H9 (cell line): Measurements from ENCODE around the gene SLC1A7. TPM values are rescaled to one million over a fixed set of nuclear protein-coding genes. Genes with fewer than 3 reads are reported as not detected.

Experiments used
- DNase-seq: peaks from one replicate; pipeline ENCODE4 v3.0.0-alpha.2; 2017
- H2AFZ ChIP-seq: one replicate; pipeline ENCODE4 v1.6.1; 2013; ENCODE audit warnings: mild to moderate bottlenecking, low read length, control low read depth, moderate library complexity
- H2AK5ac ChIP-seq: 2 replicates; pipeline ENCODE4 v1.6.1; 2013; ENCODE audit warnings: low read length, control low read depth, mixed read lengths; ENCODE audit not compliant: insufficient read length
- H2BK120ac ChIP-seq: one replicate; pipeline ENCODE4 v1.6.1; 2013; ENCODE audit warnings: low read depth, mild to moderate bottlenecking, low read length, control low read depth, inconsistent platforms; ENCODE audit not compliant: poor library complexity, severe bottlenecking
- H2BK12ac ChIP-seq: 2 replicates; pipeline ENCODE4 v1.6.1; 2013; ENCODE audit warnings: low read length, control low read depth, mixed read lengths, low read depth; ENCODE audit not compliant: insufficient read length
- H2BK15ac ChIP-seq: 2 replicates; pipeline ENCODE4 v1.6.1; 2013; ENCODE audit warnings: low read depth, low read length, control low read depth
- H2BK20ac ChIP-seq: one replicate; pipeline ENCODE4 v1.6.1; 2013; ENCODE audit warnings: low read depth, mild to moderate bottlenecking, low read length, control low read depth, inconsistent platforms; ENCODE audit not compliant: poor library complexity, severe bottlenecking
- H2BK5ac ChIP-seq: 2 replicates; pipeline ENCODE4 v1.6.1; 2013; ENCODE audit warnings: low read length, control low read depth, mixed read lengths; ENCODE audit not compliant: insufficient read length
- H3K14ac ChIP-seq: 2 replicates; pipeline ENCODE4 v1.6.1; 2013; ENCODE audit warnings: low read length, control low read depth; ENCODE audit not compliant: insufficient read depth
- H3K18ac ChIP-seq: 2 replicates; pipeline ENCODE4 v1.6.1; 2013; ENCODE audit warnings: low read depth, mild to moderate bottlenecking, mixed read lengths, low read length, control low read depth; ENCODE audit not compliant: insufficient read length
- H3K23ac ChIP-seq: 2 replicates; pipeline ENCODE4 v1.6.1; 2013; ENCODE audit warnings: low read length, control low read depth, mixed read lengths, low read depth; ENCODE audit not compliant: insufficient read length
- H3K23me2 ChIP-seq: 2 replicates; pipeline ENCODE4 v1.6.1; 2013; ENCODE audit warnings: low read depth, mild to moderate bottlenecking, mixed read lengths, low read length, control low read depth; ENCODE audit not compliant: insufficient read length, poor library complexity, severe bottlenecking
- H3K27ac ChIP-seq: 2 replicates; pipeline ENCODE4 v1.5.1; 2013; ENCODE audit warnings: low read length, control low read depth, mixed read lengths, low read depth; ENCODE audit not compliant: insufficient read length
- H3K27me3 ChIP-seq: 2 replicates; pipeline ENCODE4 v1.6.1; 2013; ENCODE audit warnings: low read length, control low read depth, inconsistent platforms; ENCODE audit not compliant: insufficient read depth
- H3K4ac ChIP-seq: 2 replicates; pipeline ENCODE4 v1.6.1; 2013; ENCODE audit warnings: low read depth, mild to moderate bottlenecking, control low read depth, inconsistent platforms, low read length, moderate library complexity
- H3K4me1 ChIP-seq: 2 replicates; pipeline ENCODE4 v1.6.1; 2013; ENCODE audit warnings: low read length, control low read depth, inconsistent platforms; ENCODE audit not compliant: insufficient read depth
- H3K4me2 ChIP-seq: 2 replicates; pipeline ENCODE4 v1.6.1; 2013; ENCODE audit warnings: low read length, control low read depth, mixed read lengths; ENCODE audit not compliant: insufficient read length, insufficient read depth
- H3K56ac ChIP-seq: 2 replicates; pipeline ENCODE4 v1.6.1; 2013; ENCODE audit warnings: low read depth, mild to moderate bottlenecking, mixed read lengths, low read length, control low read depth; ENCODE audit not compliant: insufficient read length
- H3K79me1 ChIP-seq: 2 replicates; pipeline ENCODE4 v1.6.1; 2013; ENCODE audit warnings: low read depth, mild to moderate bottlenecking, moderate library complexity, low read length, control low read depth, inconsistent platforms; ENCODE audit not compliant: insufficient read depth, poor library complexity, severe bottlenecking
- H3K79me2 ChIP-seq: 2 replicates; pipeline ENCODE4 v1.6.1; 2013; ENCODE audit warnings: low read length, control low read depth, inconsistent platforms; ENCODE audit not compliant: insufficient read depth
- H3K9ac ChIP-seq: 2 replicates; pipeline ENCODE4 v1.6.1; 2013; ENCODE audit warnings: low read length, control low read depth, mixed read lengths; ENCODE audit not compliant: insufficient read length; ENCODE audit errors: extremely low read depth
- H3K9me3 ChIP-seq: one replicate; pipeline ENCODE4 v1.6.1; 2013; ENCODE audit warnings: low read depth, low read length, inconsistent platforms; ENCODE audit not compliant: control insufficient read depth
- H3T11ph ChIP-seq: one replicate; pipeline ENCODE4 v1.6.1; 2013; ENCODE audit warnings: mild to moderate bottlenecking, low read length, control low read depth, inconsistent platforms
- H4K20me1 ChIP-seq: one replicate; pipeline ENCODE4 v1.6.1; 2013; ENCODE audit not compliant: control insufficient read depth, insufficient read length, insufficient read depth
- H4K5ac ChIP-seq: 2 replicates; pipeline ENCODE4 v1.6.1; 2013; ENCODE audit warnings: low read depth, mild to moderate bottlenecking, mixed read lengths, low read length, control low read depth; ENCODE audit not compliant: insufficient read length
- H4K8ac ChIP-seq: replicated peaks from 2 replicates; pipeline ENCODE4 v1.6.1; 2013; ENCODE audit warnings: low read length, control low read depth, mixed read lengths, low read depth; ENCODE audit not compliant: insufficient read length
- H4K91ac ChIP-seq: 2 replicates; pipeline ENCODE4 v1.6.1; 2013; ENCODE audit warnings: low read depth, mild to moderate bottlenecking, moderate library complexity, mixed read lengths, low read length, control low read depth; ENCODE audit not compliant: insufficient read length
- H3K27ac Mint-ChIP-seq, 3 experiments: 2 replicates in 2 of 3; 3 replicates in 1 of 3; pipeline ENCODE4 v1.8.0; 2020 to 2021; ENCODE audit warnings: mixed read lengths in 3 of 3, mild to moderate bottlenecking in 1 of 3, moderate library complexity in 1 of 3
- H3K27me3 Mint-ChIP-seq: 2 replicates; pipeline ENCODE4 v1.8.0; 2021; ENCODE audit warnings: low read depth, mild to moderate bottlenecking, moderate library complexity, mixed read lengths
- H3K36me3 Mint-ChIP-seq, 3 experiments: 2 replicates in 2 of 3; 3 replicates in 1 of 3; pipeline ENCODE4 v1.8.0; 2020 to 2021; ENCODE audit warnings: low read depth in 3 of 3, mixed read lengths in 3 of 3; ENCODE audit not compliant: insufficient read depth in 1 of 3
- H3K4me1 Mint-ChIP-seq, 2 experiments: 2 replicates each; pipeline ENCODE4 v1.8.0; 2020; ENCODE audit warnings: mixed read lengths in 2 of 2
- H3K4me3 Mint-ChIP-seq, 2 experiments: 2 replicates in 1 of 2; 3 replicates in 1 of 2; pipeline ENCODE4 v1.8.0; 2020 to 2021; ENCODE audit warnings: mild to moderate bottlenecking in 2 of 2, mixed read lengths in 2 of 2, moderate library complexity in 1 of 2
- H3K9me3 Mint-ChIP-seq, 2 experiments: 2 replicates in 1 of 2; 3 replicates in 1 of 2; pipeline ENCODE4 v1.8.0; 2020; ENCODE audit warnings: mild to moderate bottlenecking in 2 of 2, mixed read lengths in 2 of 2, moderate library complexity in 1 of 2
- CTCF ChIP-seq: fragments of 200-600 bp; sonication (generic); conservative IDR thresholded peaks from 3 replicates; pipeline ENCODE4 v1.8.0; 2021; ENCODE audit warnings: antibody characterized with exemption, mild to moderate bottlenecking
- WGBS: extraction: QIAGEN DNeasy Blood & Tissue Kit; methylation state at CpG from one replicate; pipeline ENCODE4 v1.1.7; 2013; ENCODE audit warnings: missing lambda C conversion rate, low lambda C conversion rate, mixed read lengths; ENCODE audit not compliant: insufficient read length; ENCODE audit errors: extremely low coverage; 5-methylcytosine and 5-hydroxymethylcytosine counted together
- total RNA-seq: library from RNA; stranded (reverse); gene quantifications from 2 replicates; pipeline ENCODE4 v1.2.1, GENCODE V29; 2021

The SLC1A7 gene
- total RNA-seq, 1 experiment from 2014 or later, result not detected

- Mint-ChIP-seq H3K27me3 (peaks cover 2% of the 10 kb centered on the region), H3K9me3 (no peaks in the 10 kb centered on the region), H3K4me1 (peaks cover 32 to 40% of the 10 kb centered on the region in 2 experiments), H3K36me3 (no peaks in the 10 kb centered on the region), H3K4me3 (peak overlapping the region in 1 of 2 experiments; percentile 46; a peak in 2 of 5 replicates), H3K27ac (peak overlapping the region in 2 of 3 experiments; percentile 65 to 90; a peak in 4 of 7 replicates)
- Histone ChIP-seq H4K5ac (no peak overlapping the region), H2BK5ac (no peak overlapping the region), H3K9ac (no peak overlapping the region), H2AFZ (no peak overlapping the region), H3K27me3 (no peaks in the 10 kb centered on the region), H4K20me1 (no peaks in the 10 kb centered on the region), H3K23ac (no peak overlapping the region), H2BK120ac (no peak overlapping the region), H3K18ac (no peak overlapping the region), H2BK15ac (no peak overlapping the region), H3K14ac (no peak overlapping the region), H3T11ph (no peak overlapping the region), H3K56ac (no peak overlapping the region), H2AK5ac (no peak overlapping the region), H3K23me2 (no peaks in the 10 kb centered on the region), H4K8ac (no peak overlapping the region), H3K4ac (no peak overlapping the region), H3K4me1 (peaks cover 3% of the 10 kb centered on the region; the same call in 1 of the 2 replicates), H3K27ac (no peak overlapping the region), H3K4me2 (peak overlapping the region; percentile 14), H3K79me1 (no peaks in the 10 kb centered on the region), H2BK20ac (no peak overlapping the region), H3K79me2 (no peaks in the 10 kb centered on the region), H4K91ac (no peak overlapping the region), H3K9me3 (no peaks in the 10 kb centered on the region), H2BK12ac (no peak overlapping the region)
- no peak for TF ChIP-seq CTCF
- DNase-seq, result peak; percentile 46
- no CpG with 5 or more reads among the region's 10 CpGs for WGBS
These were observed 20.9 kb upstream of the SLC1A7 start for GRCh38 chr1:53163291-53163768.
